ENCODE measurements around the gene TMEM212. TPM values are rescaled to one million over a fixed set of nuclear protein-coding genes. Genes with fewer than 3 reads are reported as not detected.

The TMEM212 gene
- total RNA-seq, 1 experiment from 2014 or later, result not detected

DNA sequence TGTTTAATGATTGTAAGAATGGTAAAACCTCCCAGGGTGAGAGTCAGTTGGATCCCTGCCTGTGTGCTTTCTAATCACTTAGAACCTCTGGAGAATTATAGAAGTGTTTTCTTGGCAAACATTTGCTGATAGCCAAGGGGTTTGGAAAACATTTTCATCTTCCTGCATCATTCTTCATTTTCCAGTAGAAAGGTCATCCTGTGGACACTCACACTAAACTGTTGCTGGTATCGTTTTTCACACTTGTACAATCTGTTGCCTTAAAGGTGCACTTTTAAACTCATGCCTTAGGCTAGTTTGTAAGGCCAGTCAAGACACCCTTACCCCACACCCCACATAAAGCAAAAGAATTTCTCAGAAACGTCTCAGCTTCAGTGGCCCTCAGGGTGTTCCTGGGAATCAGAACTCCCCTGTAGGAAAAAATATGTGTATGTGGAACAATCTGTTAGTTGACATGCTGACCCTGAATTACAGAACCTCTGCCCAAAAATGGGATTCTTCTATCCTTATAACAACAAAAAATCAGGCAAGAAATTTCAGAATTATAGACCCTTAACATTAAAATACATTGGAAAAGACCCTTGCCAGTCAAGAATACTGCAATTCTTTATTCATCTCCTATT, 27.1 kb upstream of the TMEM212 start:
- no peaks in the 10 kb centered on the region for H3K9me3 ChIP-seq
- peaks cover 17% of the 10 kb centered on the region for H3K4me1 ChIP-seq
- Mint-ChIP-seq H3K4me1 (ENCODE audit: low read depth, unreplicated experiment) (peaks cover 15% of the 10 kb centered on the region), H3K27me3 (ENCODE audit: insufficient read depth, unreplicated experiment) (no peaks in the 10 kb centered on the region), H3K36me3 (ENCODE audit: insufficient read depth, unreplicated experiment) (no peaks in the 10 kb centered on the region), H3K27ac (ENCODE audit: unreplicated experiment) (no peak overlapping the region), H3K4me3 (ENCODE audit: unreplicated experiment) (no peak overlapping the region), H3K9me3 (ENCODE audit: unreplicated experiment) (no peaks in the 10 kb centered on the region)
- no peak for TF ChIP-seq CTCF (IDR thresholded peaks at IDR 0.05; ENCODE audit: insufficient read depth in 1 of 2, low read depth in 1 of 2, low read length in 1 of 2, severe bottlenecking in 1 of 2, unreplicated experiment in 1 of 2)
- CTCF ChIA-PET, result no interaction called here
- no TSS peak for BruUV-seq (replicated peaks)
- no peaks in the 10 kb centered on the region for H3K27me3 ChIP-seq (replicated peaks; ENCODE audit: control insufficient read depth, insufficient read depth, low read length)
- intact Hi-C loops (cut with micrococcal nuclease; ENCODE audit: unreplicated experiment), result no loop called here
- H3K36me3 ChIP-seq (ENCODE audit: control insufficient read depth, insufficient read depth, low read length), result no peaks in the 10 kb centered on the region
- POLR2A ChIA-PET, result no interaction called here
- no peak overlapping the region for H3K4me3 ChIP-seq (ENCODE audit: low read depth, low read length)
- no peak for DNase-seq

- no peak for TF ChIP-seq CTCF (IDR thresholded peaks at IDR 0.05; ENCODE audit: insufficient read depth in 1 of 2, low read depth in 1 of 2, low read length in 1 of 2, severe bottlenecking in 1 of 2, unreplicated experiment in 1 of 2)
- no peaks in the 10 kb centered on the region for H3K27me3 ChIP-seq (replicated peaks; ENCODE audit: control insufficient read depth, insufficient read depth, low read length)
- H3K27ac Mint-ChIP-seq (ENCODE audit: unreplicated experiment), result no peak overlapping the region
- H3K4me3 Mint-ChIP-seq (ENCODE audit: unreplicated experiment), result no peak overlapping the region
- H3K4me1 ChIP-seq, result peaks cover 12% of the 10 kb centered on the region
- no peak overlapping the region for H3K4me3 ChIP-seq (ENCODE audit: low read depth, low read length)
- no TSS peak for BruUV-seq (replicated peaks)
- no peaks in the 10 kb centered on the region for H3K36me3 Mint-ChIP-seq (ENCODE audit: insufficient read depth, unreplicated experiment)
- peaks cover 20% of the 10 kb centered on the region for H3K4me1 Mint-ChIP-seq (ENCODE audit: low read depth, unreplicated experiment)
- H3K9me3 ChIP-seq, result no peaks in the 10 kb centered on the region
- H3K9me3 Mint-ChIP-seq (ENCODE audit: unreplicated experiment), result no peaks in the 10 kb centered on the region
- intact Hi-C loops (cut with micrococcal nuclease; ENCODE audit: unreplicated experiment), result no loop called here
- ChIA-PET CTCF (no interaction called here), POLR2A (no interaction called here)
- no peak for DNase-seq
- H3K36me3 ChIP-seq (ENCODE audit: control insufficient read depth, insufficient read depth, low read length), result no peaks in the 10 kb centered on the region
- no peaks in the 10 kb centered on the region for H3K27me3 Mint-ChIP-seq (ENCODE audit: insufficient read depth, unreplicated experiment)
Measured at GRCh38 chr3:171817074-171817800, 25.9 kb upstream of the TMEM212 start.

DNA sequence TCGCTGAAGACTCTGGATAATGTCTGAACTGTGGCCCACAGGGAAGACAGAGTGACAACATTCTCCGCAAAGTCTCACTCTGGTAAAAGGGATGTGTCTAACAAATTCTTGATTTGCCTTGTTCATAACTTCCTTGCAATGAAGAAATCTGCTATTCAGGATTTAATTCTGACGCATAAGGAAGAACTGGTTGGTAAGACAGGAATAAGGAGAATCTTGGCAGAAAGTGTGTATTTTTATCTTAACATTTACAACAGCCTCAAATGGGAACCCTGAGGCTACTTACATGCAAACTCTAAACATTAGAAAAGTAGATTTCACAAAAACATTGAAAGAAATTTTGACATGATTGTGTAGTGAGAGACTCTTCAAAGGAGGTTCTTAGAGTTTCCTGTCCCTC, 22.1 kb upstream of the TMEM212 start:
- H3K27me3 Mint-ChIP-seq (ENCODE audit: insufficient read depth, unreplicated experiment), result no peaks in the 10 kb centered on the region
- peaks cover 25% of the 10 kb centered on the region for H3K4me1 Mint-ChIP-seq (ENCODE audit: low read depth, unreplicated experiment)
- TF ChIP-seq CTCF (IDR thresholded peaks at IDR 0.05; ENCODE audit: insufficient read depth in 1 of 2, low read depth in 1 of 2, low read length in 1 of 2, severe bottlenecking in 1 of 2, unreplicated experiment in 1 of 2), result no peak
- no TSS peak for BruUV-seq (replicated peaks)
- Histone ChIP-seq H3K36me3 (ENCODE audit: control insufficient read depth, insufficient read depth, low read length) (no peaks in the 10 kb centered on the region), H3K9me3 (no peaks in the 10 kb centered on the region), H3K4me3 (ENCODE audit: low read depth, low read length) (no peak overlapping the region), H3K27me3 (replicated peaks; ENCODE audit: control insufficient read depth, insufficient read depth, low read length) (no peaks in the 10 kb centered on the region), H3K4me1 (peaks cover 9% of the 10 kb centered on the region)
- H3K9me3 Mint-ChIP-seq (ENCODE audit: unreplicated experiment), result no peaks in the 10 kb centered on the region
- H3K36me3 Mint-ChIP-seq (ENCODE audit: insufficient read depth, unreplicated experiment), result no peaks in the 10 kb centered on the region
- ChIA-PET CTCF (no interaction called here), POLR2A (no interaction called here)
- no peak overlapping the region for H3K4me3 Mint-ChIP-seq (ENCODE audit: unreplicated experiment)
- no peak overlapping the region for H3K27ac Mint-ChIP-seq (ENCODE audit: unreplicated experiment)
- intact Hi-C loops (cut with micrococcal nuclease; ENCODE audit: unreplicated experiment), result no loop called here
- DNase-seq, result no peak
